OCI-LY1 (cell line): Measurements from ENCODE around the gene SDC1.

ENCODE experiments used
- H2AFZ ChIP-seq: fragments of 200-600 bp; sonication (generic), shearing (Covaris generic); 2 replicates; pipeline ENCODE4 v1.6.0; 2014; ENCODE audit warnings: antibody characterized with exemption, mild to moderate bottlenecking, low read length
- H3F3A ChIP-seq: fragments of 200-600 bp; sonication (generic), shearing (Covaris generic); 2 replicates; pipeline ENCODE4 v1.6.0; 2014; ENCODE audit warnings: mild to moderate bottlenecking, antibody characterized with exemption, low read length, moderate library complexity; ENCODE audit not compliant: insufficient read depth
- H3K27ac ChIP-seq: fragments of 200-600 bp; sonication (generic); 2 replicates; pipeline ENCODE4 v1.5.1; 2014; ENCODE audit warnings: low read length, mixed run types, mild to moderate bottlenecking, low read depth; ENCODE audit not compliant: poor library complexity, severe bottlenecking
- H3K27me3 ChIP-seq: fragments of 200-600 bp; sonication (generic); 2 replicates; pipeline ENCODE4 v1.6.0; 2014; ENCODE audit warnings: antibody characterized with exemption, mild to moderate bottlenecking, low read length, moderate library complexity; ENCODE audit not compliant: insufficient read depth
- H3K36me3 ChIP-seq: fragments of 200-600 bp; sonication (generic); 2 replicates; pipeline ENCODE4 v1.6.1; 2014; ENCODE audit warnings: mild to moderate bottlenecking, antibody characterized with exemption, low read length, moderate library complexity, mixed read lengths; ENCODE audit not compliant: insufficient read depth
- H3K4me1 ChIP-seq: fragments of 200-600 bp; sonication (generic); 2 replicates; pipeline ENCODE4 v1.5.1; 2014; ENCODE audit warnings: mild to moderate bottlenecking, low read length, moderate library complexity; ENCODE audit not compliant: insufficient read depth, severe bottlenecking
- H3K4me2 ChIP-seq: fragments of 200-600 bp; sonication (generic), shearing (Covaris generic); 2 replicates; pipeline ENCODE4 v1.6.1; 2014; ENCODE audit warnings: low read length
- H3K4me3 ChIP-seq: fragments of 200-600 bp; sonication (generic); 2 replicates; pipeline ENCODE4 v1.5.1; 2014; ENCODE audit warnings: low read length, low read depth, mild to moderate bottlenecking, mixed read lengths; ENCODE audit not compliant: poor library complexity, severe bottlenecking
- H3K79me2 ChIP-seq: fragments of 200-600 bp; shearing (Covaris generic); 2 replicates; pipeline ENCODE4 v1.6.1; 2016; ENCODE audit warnings: mixed run types, low read length, mixed read lengths; ENCODE audit not compliant: insufficient read depth
- H3K9ac ChIP-seq: fragments of 200-600 bp; sonication (generic), shearing (Covaris generic); 2 replicates; pipeline ENCODE4 v1.6.1; 2014; ENCODE audit warnings: mild to moderate bottlenecking, low read length, mixed read lengths
- H3K9me2 ChIP-seq: fragments of 200-600 bp; sonication (generic), shearing (Covaris generic); 2 replicates; pipeline ENCODE4 v1.6.1; 2014; ENCODE audit warnings: low read depth, mild to moderate bottlenecking, low read length, mixed read lengths
- H3K9me3 ChIP-seq: fragments of 200-600 bp; shearing (Covaris generic); 2 replicates; pipeline ENCODE4 v1.6.1; 2014; ENCODE audit warnings: low read length, mixed read lengths
- H4K20me1 ChIP-seq: fragments of 200-600 bp; sonication (generic), shearing (Covaris generic); 2 replicates; pipeline ENCODE4 v1.6.0; 2016; ENCODE audit warnings: mild to moderate bottlenecking, low read length; ENCODE audit not compliant: insufficient read depth
- CTCF ChIP-seq: fragments of 200-600 bp; sonication (generic), shearing (Covaris generic); IDR thresholded peaks from 2 replicates; pipeline ENCODE4 v1.5.1; 2017; ENCODE audit warnings: mild to moderate bottlenecking, antibody characterized with exemption, low read length, moderate library complexity, mixed read lengths
- EZH2 ChIP-seq: fragments of 200-600 bp; sonication (generic), shearing (Covaris generic); IDR thresholded peaks from 2 replicates; pipeline ENCODE4 v1.8.0; 2017; ENCODE audit warnings: borderline replicate concordance, mixed run types, mild to moderate bottlenecking, antibody characterized with exemption, low read length, moderate library complexity, mixed read lengths

SDC1 gene

GRCh38 chr2:20175267-20175666 is 49.7 kb downstream of the SDC1 start:
- no peak overlapping the region for H3K27ac ChIP-seq
- no peaks in the 10 kb centered on the region for H3K9me3 ChIP-seq
- no peak overlapping the region for H2AFZ ChIP-seq
- no peak overlapping the region for H3K9ac ChIP-seq
- no peaks in the 10 kb centered on the region for H4K20me1 ChIP-seq
- H3K36me3 ChIP-seq: no peaks in the 10 kb centered on the region
- H3K4me3 ChIP-seq: no peak overlapping the region
- H3K27me3 ChIP-seq: 0 out of 2 replicates have a peak, but pooled peaks cover 8% of the 10 kb centered on the region
- no peaks in the 10 kb centered on the region for H3K9me2 ChIP-seq
- TF ChIP-seq CTCF: no peak
- no peak for TF ChIP-seq EZH2
- H3F3A ChIP-seq: no peaks in the 10 kb centered on the region
- no peak overlapping the region for H3K4me2 ChIP-seq
- H3K79me2 ChIP-seq: no peaks in the 10 kb centered on the region
- H3K4me1 ChIP-seq: no peaks in the 10 kb centered on the region

GRCh38 chr2:20174410-20174809 is 50.5 kb downstream of the SDC1 start:
- Histone ChIP-seq H3K4me3 (no peak overlapping the region), H3K9me3 (no peaks in the 10 kb centered on the region), H4K20me1 (no peaks in the 10 kb centered on the region), H3K79me2 (no peaks in the 10 kb centered on the region), H3F3A (no peaks in the 10 kb centered on the region), H3K36me3 (no peaks in the 10 kb centered on the region), H3K4me1 (no peaks in the 10 kb centered on the region), H3K9me2 (no peaks in the 10 kb centered on the region), H3K4me2 (no peak overlapping the region), H3K27ac (no peak overlapping the region), H3K27me3 (0 out of 2 replicates have a peak, but pooled peaks cover 7% of the 10 kb centered on the region), H2AFZ (no peak overlapping the region), H3K9ac (no peak overlapping the region)
- TF ChIP-seq EZH2: no peak
- no peak for TF ChIP-seq CTCF

GRCh38 chr2:20173496-20174402 is 51.2 kb downstream of the SDC1 start:
- Histone ChIP-seq H3K27me3 (0 out of 2 replicates have a peak, but pooled peaks cover 4% of the 10 kb centered on the region), H3K4me3 (no peak overlapping the region), H3K27ac (no peak overlapping the region), H3F3A (no peaks in the 10 kb centered on the region), H3K9me3 (no peaks in the 10 kb centered on the region), H3K9ac (no peak overlapping the region), H3K4me2 (no peak overlapping the region), H3K4me1 (no peaks in the 10 kb centered on the region), H3K9me2 (no peaks in the 10 kb centered on the region), H4K20me1 (no peaks in the 10 kb centered on the region), H3K36me3 (no peaks in the 10 kb centered on the region), H3K79me2 (no peaks in the 10 kb centered on the region), H2AFZ (no peak overlapping the region)
- TF ChIP-seq EZH2 (no peak), CTCF (no peak)
